Mesodermal cell (in vitro differentiated cells): ENCODE results near the gene CSTB.

Source experiments
- H3K27ac ChIP-seq: 2 replicates; pipeline ENCODE4 v1.7.0; 2013; ENCODE audit warnings: mild to moderate bottlenecking, low read depth, low read length, moderate library complexity; ENCODE audit not compliant: severe bottlenecking
- H3K36me3 ChIP-seq: 2 replicates; pipeline ENCODE4 v1.7.1; 2013; ENCODE audit warnings: mild to moderate bottlenecking, low read length, moderate library complexity; ENCODE audit not compliant: control insufficient read depth, insufficient read depth
- H3K4me1 ChIP-seq: one replicate; pipeline ENCODE4 v1.7.1; 2013; ENCODE audit warnings: mild to moderate bottlenecking, low read length; ENCODE audit not compliant: insufficient read depth, control insufficient read depth, poor library complexity, severe bottlenecking
- H3K4me3 ChIP-seq: 2 replicates; pipeline ENCODE4 v1.7.0; 2013; ENCODE audit warnings: low read length, control low read depth, mild to moderate bottlenecking; ENCODE audit not compliant: insufficient read depth, poor library complexity, severe bottlenecking; ENCODE audit errors: extremely low read depth
- H3K9me3 ChIP-seq: 2 replicates; pipeline ENCODE4 v1.7.1; 2013; ENCODE audit warnings: mild to moderate bottlenecking, low read length, moderate library complexity; ENCODE audit not compliant: control insufficient read depth
- WGBS, 2 experiments: methylation state at CpG; one replicate each; pipeline ENCODE4 v1.1.5; 2013; ENCODE audit warnings: missing lambda C conversion rate in 2 of 2; ENCODE audit not compliant: insufficient coverage in 2 of 2; 5-methylcytosine and 5-hydroxymethylcytosine counted together

CSTB gene

GRCh38 chr21:43755820-43756594, 20.1 kb downstream of the CSTB start:
- WGBS, 2 experiments: 94 to 97% methylated on average over 33 to 37 of the region's 37 CpGs
- H3K36me3 ChIP-seq: peaks cover 64% of the 10 kb centered on the region
- H3K9me3 ChIP-seq: no peaks in the 10 kb centered on the region
- H3K27ac ChIP-seq: no peak overlapping the region
- H3K4me3 ChIP-seq: no peak overlapping the region
- no peaks in the 10 kb centered on the region for H3K4me1 ChIP-seq

DNA sequence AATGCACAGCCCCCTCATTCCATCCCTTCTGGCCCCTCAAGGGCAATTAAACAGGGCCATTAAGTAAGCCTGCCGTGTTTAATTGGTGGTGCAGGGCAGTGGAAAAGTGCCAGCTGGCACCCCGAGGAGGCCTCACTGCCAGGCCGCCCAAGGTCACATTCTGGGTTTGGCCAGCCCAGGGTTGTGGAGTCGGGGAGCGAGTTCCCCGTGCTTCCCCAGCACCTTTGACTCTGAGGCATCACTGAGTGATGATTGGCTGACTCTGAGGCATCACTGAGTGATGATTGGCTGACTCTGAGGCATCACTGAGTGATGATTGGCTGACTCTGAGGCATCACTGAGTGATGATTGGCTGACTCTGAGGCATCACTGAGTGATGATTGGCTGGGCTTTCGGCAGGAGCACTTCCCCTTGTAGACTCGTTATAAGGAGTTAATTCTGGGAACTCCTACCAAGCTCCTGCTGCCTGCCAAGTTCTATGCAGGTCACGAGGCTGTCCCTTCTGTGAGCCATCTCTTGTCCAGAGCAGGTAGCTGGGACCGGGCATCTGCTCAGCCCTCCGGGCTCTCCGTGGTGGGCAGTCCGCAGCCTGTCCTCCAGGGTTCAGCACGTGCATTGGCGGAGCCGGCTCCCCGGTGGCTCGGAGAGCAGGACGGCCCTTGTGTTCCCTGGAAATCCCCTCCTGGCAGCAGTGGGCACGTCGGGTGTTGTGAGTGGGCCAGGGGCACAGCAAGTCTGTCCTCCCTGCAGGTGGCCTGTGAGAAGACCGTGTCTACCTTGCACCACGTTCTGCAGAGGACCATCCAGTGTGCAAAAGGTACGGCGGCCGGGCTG, 20.9 kb downstream of the CSTB start:
- Histone ChIP-seq H3K4me1 (no peaks in the 10 kb centered on the region), H3K27ac (no peak overlapping the region), H3K4me3 (no peak overlapping the region), H3K9me3 (no peaks in the 10 kb centered on the region), H3K36me3 (peaks cover 68% of the 10 kb centered on the region)
- WGBS, 2 experiments: 94 to 97% methylated on average over 23 to 26 of the region's 26 CpGs

GRCh38 chr21:43753439-43753799, 22.7 kb downstream of the CSTB start:
- no peak overlapping the region for H3K4me3 ChIP-seq
- peaks cover 64% of the 10 kb centered on the region for H3K36me3 ChIP-seq
- no peak overlapping the region for H3K27ac ChIP-seq
- WGBS, 2 experiments: 93 to 97% methylated on average over 11 to 15 of the region's 16 CpGs
- H3K4me1 ChIP-seq: no peaks in the 10 kb centered on the region
- H3K9me3 ChIP-seq: no peaks in the 10 kb centered on the region

DNA sequence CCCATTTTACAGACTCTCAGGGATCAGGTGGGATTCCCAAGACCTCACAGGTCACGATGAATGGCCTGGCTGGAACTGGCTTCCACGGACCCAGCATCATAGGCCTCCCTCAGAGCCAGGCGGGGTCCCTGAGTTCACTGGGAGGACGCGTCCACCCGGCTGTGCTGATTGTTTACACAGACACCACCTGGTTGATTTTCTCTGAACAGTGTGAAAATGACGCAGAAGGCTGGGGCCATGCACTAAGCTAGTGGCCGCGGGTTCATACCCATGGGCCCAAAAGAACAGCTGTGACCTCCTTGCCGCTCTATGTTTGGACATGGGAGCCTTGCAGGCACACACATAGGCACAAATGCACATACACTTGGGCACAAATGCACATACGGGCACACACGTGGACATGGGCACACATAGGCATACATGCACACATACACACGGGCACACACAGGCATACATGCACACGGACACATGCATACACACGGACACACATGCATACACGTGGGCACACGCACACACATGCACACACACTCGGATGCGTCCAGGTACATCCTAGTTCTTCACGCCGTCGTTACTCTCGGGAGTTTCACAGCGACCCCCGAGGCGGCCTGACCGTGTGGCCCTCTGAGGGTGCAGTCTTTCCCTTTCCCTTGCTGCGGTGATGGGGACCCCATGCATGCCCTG, 23.2 kb downstream of the CSTB start:
- 95 to 97% methylated on average over 27 to 28 of the region's 28 CpGs for WGBS, 2 experiments
- H3K9me3 ChIP-seq: no peaks in the 10 kb centered on the region
- no peak overlapping the region for H3K4me3 ChIP-seq
- no peak overlapping the region for H3K27ac ChIP-seq
- peaks cover 63% of the 10 kb centered on the region for H3K36me3 ChIP-seq
- no peaks in the 10 kb centered on the region for H3K4me1 ChIP-seq

GRCh38 chr21:43751955-43752591, 24.0 kb downstream of the CSTB start:
- H3K4me3 ChIP-seq: no peak overlapping the region
- H3K4me1 ChIP-seq: no peaks in the 10 kb centered on the region
- WGBS, 2 experiments: 94% methylated on average over 24 to 28 of the region's 31 CpGs
- no peaks in the 10 kb centered on the region for H3K9me3 ChIP-seq
- H3K36me3 ChIP-seq: peaks cover 65% of the 10 kb centered on the region
- no peak overlapping the region for H3K27ac ChIP-seq

GRCh38 chr21:43750339-43751033, 25.6 kb downstream of the CSTB start:
- H3K4me3 ChIP-seq: no peak overlapping the region
- H3K4me1 ChIP-seq: no peaks in the 10 kb centered on the region
- no peak overlapping the region for H3K27ac ChIP-seq
- no peaks in the 10 kb centered on the region for H3K9me3 ChIP-seq
- 89 to 93% methylated on average over 23 to 26 of the region's 28 CpGs for WGBS, 2 experiments
- peaks cover 60% of the 10 kb centered on the region for H3K36me3 ChIP-seq

GRCh38 chr21:43749651-43750262, 26.4 kb downstream of the CSTB start:
- H3K9me3 ChIP-seq: no peaks in the 10 kb centered on the region
- H3K36me3 ChIP-seq: peaks cover 60% of the 10 kb centered on the region
- no peaks in the 10 kb centered on the region for H3K4me1 ChIP-seq
- H3K4me3 ChIP-seq: no peak overlapping the region
- no peak overlapping the region for H3K27ac ChIP-seq
- 94 to 95% methylated on average over 15 to 16 of the region's 18 CpGs for WGBS, 2 experiments

GRCh38 chr21:43748622-43749021, 27.5 kb downstream of the CSTB start:
- Histone ChIP-seq H3K4me3 (no peak overlapping the region), H3K27ac (no peak overlapping the region), H3K9me3 (no peaks in the 10 kb centered on the region), H3K36me3 (peaks cover 60% of the 10 kb centered on the region), H3K4me1 (no peaks in the 10 kb centered on the region)
- 97 to 98% methylated on average over 12 to 17 of the region's 17 CpGs for WGBS, 2 experiments

GRCh38 chr21:43745772-43746517, 30.2 kb downstream of the CSTB start:
- Histone ChIP-seq H3K27ac (no peak overlapping the region), H3K4me1 (no peaks in the 10 kb centered on the region), H3K4me3 (no peak overlapping the region), H3K36me3 (peaks cover 42% of the 10 kb centered on the region), H3K9me3 (no peaks in the 10 kb centered on the region)
- WGBS, 2 experiments: 95 to 96% methylated on average over 14 to 16 of the region's 16 CpGs
